PFSK-1 (cell line): ENCODE measurements around the gene HS6ST1.

Source experiments
- POLR2AphosphoS5 ChIP-seq: IDR thresholded peaks from 2 replicates; pipeline ENCODE4 v1.6.1; 2012; ENCODE audit warnings: low read depth, mild to moderate bottlenecking, control low read depth, low read length, moderate library complexity
- TAF1 ChIP-seq: IDR thresholded peaks from 2 replicates; pipeline ENCODE4 v1.6.1; 2012; ENCODE audit warnings: low read length, control low read depth, borderline replicate concordance; ENCODE audit not compliant: insufficient read depth
- TF ChIP-seq, protein P1 (sequence below), 2 experiments: IDR thresholded peaks; 2 replicates each; pipeline versions ENCODE4 v1.6.1 to v1.8.0; 2011 to 2012; ENCODE audit warnings: low read depth in 2 of 2, low read length in 2 of 2, control low read depth in 1 of 2, inconsistent platforms in 1 of 2, mild to moderate bottlenecking in 1 of 2, moderate library complexity in 1 of 2; ENCODE audit not compliant: insufficient read depth in 1 of 2

DNA sequence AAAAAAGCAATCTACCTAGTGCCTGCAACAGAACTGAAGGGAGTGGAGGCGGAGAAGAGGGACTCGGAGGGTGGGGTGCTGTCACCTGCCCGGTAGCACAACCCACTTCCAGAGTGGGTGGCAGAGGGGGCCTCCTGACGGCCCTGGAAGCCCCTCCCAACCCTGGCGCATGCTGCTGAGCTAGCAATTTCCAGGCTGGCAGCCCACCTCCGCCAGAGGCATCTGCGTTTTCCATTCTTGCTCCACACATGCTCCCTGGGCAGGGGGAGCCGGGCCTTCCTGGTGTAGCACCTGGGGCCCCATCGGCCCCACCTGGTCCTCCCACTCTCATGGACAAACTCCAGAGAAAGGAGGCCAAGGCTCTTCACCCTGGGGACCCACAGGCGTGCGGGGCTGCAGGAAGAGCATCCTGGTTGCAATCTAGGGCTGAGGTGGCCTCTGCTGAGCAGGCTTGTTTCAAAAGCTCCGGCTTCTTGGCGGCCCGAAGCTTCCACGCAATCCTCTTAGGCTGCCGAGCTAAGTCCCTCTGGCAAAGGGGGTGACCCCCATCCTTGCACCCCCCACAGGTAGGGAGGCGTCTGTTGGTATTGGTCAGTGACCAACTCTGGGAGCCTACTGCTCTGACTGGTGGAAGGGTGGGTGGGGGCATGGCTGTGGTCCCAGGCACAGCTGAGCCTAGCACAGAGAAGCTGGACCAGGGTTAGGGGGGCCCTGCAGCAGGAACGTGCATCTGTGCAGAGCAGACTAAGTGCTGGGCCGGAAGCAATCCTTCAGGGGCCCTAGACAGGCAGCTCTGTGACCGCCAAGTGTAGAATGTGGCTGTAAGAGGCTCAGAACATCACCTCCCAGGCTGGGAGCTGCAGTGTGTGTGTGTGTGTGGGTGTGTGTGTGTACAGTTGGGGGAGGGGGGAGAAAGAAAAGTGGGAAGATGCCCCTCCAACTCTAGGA, 2.6 kb downstream of the HS6ST1 start:
- TF ChIP-seq, protein P1, sequence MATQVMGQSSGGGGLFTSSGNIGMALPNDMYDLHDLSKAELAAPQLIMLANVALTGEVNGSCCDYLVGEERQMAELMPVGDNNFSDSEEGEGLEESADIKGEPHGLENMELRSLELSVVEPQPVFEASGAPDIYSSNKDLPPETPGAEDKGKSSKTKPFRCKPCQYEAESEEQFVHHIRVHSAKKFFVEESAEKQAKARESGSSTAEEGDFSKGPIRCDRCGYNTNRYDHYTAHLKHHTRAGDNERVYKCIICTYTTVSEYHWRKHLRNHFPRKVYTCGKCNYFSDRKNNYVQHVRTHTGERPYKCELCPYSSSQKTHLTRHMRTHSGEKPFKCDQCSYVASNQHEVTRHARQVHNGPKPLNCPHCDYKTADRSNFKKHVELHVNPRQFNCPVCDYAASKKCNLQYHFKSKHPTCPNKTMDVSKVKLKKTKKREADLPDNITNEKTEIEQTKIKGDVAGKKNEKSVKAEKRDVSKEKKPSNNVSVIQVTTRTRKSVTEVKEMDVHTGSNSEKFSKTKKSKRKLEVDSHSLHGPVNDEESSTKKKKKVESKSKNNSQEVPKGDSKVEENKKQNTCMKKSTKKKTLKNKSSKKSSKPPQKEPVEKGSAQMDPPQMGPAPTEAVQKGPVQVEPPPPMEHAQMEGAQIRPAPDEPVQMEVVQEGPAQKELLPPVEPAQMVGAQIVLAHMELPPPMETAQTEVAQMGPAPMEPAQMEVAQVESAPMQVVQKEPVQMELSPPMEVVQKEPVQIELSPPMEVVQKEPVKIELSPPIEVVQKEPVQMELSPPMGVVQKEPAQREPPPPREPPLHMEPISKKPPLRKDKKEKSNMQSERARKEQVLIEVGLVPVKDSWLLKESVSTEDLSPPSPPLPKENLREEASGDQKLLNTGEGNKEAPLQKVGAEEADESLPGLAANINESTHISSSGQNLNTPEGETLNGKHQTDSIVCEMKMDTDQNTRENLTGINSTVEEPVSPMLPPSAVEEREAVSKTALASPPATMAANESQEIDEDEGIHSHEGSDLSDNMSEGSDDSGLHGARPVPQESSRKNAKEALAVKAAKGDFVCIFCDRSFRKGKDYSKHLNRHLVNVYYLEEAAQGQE (IDR thresholded peaks at IDR 0.05; ENCODE audit: insufficient read depth in 1 of 2, low read depth in 2 of 2, low read length in 2 of 2), result no peak
- TF ChIP-seq POLR2AphosphoS5 (no peak), TAF1 (no peak)
